ENCODE measurements around the gene ITPR1.
"Not testable (repeated sequence)": the region's sequence is repeated elsewhere in the genome, so short reads cannot be mapped to it uniquely, and the experiment has no call there.

ITPR1 gene

DNA sequence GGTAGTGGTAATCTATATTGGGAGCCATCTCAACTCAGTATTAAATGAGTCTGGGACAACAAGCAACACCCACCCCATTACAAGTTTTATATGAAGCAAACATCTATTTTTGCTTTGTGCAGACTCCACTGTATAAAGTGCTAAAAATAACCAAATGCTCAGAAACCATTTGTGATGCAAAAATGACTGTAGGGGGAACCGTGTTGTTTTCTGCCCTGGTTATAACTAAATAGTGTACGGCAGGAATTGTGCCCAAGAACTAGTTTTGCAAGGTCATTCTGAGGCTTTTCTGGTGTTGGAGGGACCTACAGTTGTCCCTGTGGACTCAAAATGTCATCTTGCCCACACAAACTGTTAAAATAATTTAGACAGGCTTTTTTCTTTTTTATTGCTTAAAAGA, 88.3 kb downstream of the ITPR1 start:
- Histone ChIP-seq H3K27me3 (ENCODE audit: control insufficient read depth, insufficient read depth, low read length) (no peaks in the 10 kb centered on the region), H3K27ac (ENCODE audit: low read length) (no peak overlapping the region), H3K9me3 (ENCODE audit: control insufficient read depth, low read depth, low read length) (no peaks in the 10 kb centered on the region), H3K9ac (ENCODE audit: low read length) (no peak overlapping the region), H3K36me3 (ENCODE audit: control insufficient read depth, low read depth, low read length) (no peaks in the 10 kb centered on the region), H3K4me1 (ENCODE audit: control insufficient read depth, low read depth, low read length) (peaks cover 19% of the 10 kb centered on the region), H3K4me3 (ENCODE audit: low read length) (no peak overlapping the region)

DNA sequence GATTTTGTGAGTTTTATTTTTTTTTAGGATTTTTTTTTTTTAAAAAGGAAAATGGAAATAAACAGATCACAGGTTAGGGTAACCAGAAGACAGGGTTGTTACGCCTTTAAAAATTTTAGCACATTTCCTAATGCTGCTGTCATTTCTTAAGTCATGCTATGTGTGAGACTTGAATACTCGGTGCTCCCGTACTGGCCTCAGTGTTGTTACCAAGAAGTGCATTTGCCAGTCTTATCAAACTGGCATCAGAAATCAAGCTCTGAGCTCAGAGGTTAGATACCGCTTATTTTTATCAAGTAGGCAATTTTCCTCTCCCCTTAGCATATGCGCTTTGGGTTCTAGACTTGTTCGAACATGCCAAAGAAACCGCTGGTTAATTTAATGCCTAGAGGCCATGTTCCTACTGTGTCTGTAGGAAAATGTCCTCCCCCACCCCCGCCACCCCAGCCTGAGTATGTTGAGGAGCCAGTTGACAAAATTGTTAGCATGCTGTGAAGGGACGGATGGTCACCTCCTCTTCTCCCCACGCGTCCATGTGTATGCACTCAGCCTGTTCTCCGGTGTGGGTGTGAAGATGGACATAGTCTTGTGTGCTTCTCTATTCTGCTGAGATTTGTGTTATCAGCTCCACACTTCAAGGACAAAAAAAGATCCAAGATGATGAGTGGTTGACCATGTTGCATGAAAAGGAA, 88.9 kb downstream of the ITPR1 start:
- no peak overlapping the region for H3K27ac ChIP-seq (ENCODE audit: low read length)
- no peaks in the 10 kb centered on the region for H3K36me3 ChIP-seq (ENCODE audit: control insufficient read depth, low read depth, low read length)
- H3K27me3 ChIP-seq (ENCODE audit: control insufficient read depth, insufficient read depth, low read length), result no peaks in the 10 kb centered on the region
- peaks cover 23% of the 10 kb centered on the region for H3K4me1 ChIP-seq (ENCODE audit: control insufficient read depth, low read depth, low read length)
- no peak overlapping the region for H3K9ac ChIP-seq (ENCODE audit: low read length)
- no peaks in the 10 kb centered on the region for H3K9me3 ChIP-seq (ENCODE audit: control insufficient read depth, low read depth, low read length)
- H3K4me3 ChIP-seq (ENCODE audit: low read length), result no peak overlapping the region

- H3K27me3 ChIP-seq (ENCODE audit: control insufficient read depth, insufficient read depth, low read length), result no peaks in the 10 kb centered on the region
- no peak overlapping the region for H3K9ac ChIP-seq (ENCODE audit: low read length)
- H3K9me3 ChIP-seq (ENCODE audit: control insufficient read depth, low read depth, low read length), result no peaks in the 10 kb centered on the region
- H3K36me3 ChIP-seq (ENCODE audit: control insufficient read depth, low read depth, low read length), result no peaks in the 10 kb centered on the region
- H3K27ac ChIP-seq (ENCODE audit: low read length), result no peak overlapping the region
- no peak overlapping the region for H3K4me3 ChIP-seq (ENCODE audit: low read length)
- peaks cover 26% of the 10 kb centered on the region for H3K4me1 ChIP-seq (ENCODE audit: control insufficient read depth, low read depth, low read length)
Measured at GRCh38 chr3:4582624-4583023, 89.5 kb downstream of the ITPR1 start.

- no peak overlapping the region for H3K27ac ChIP-seq (ENCODE audit: low read length)
- H3K36me3 ChIP-seq (ENCODE audit: control insufficient read depth, low read depth, low read length), result no peaks in the 10 kb centered on the region
- peaks cover 28% of the 10 kb centered on the region for H3K4me1 ChIP-seq (ENCODE audit: control insufficient read depth, low read depth, low read length)
- H3K9me3 ChIP-seq (ENCODE audit: control insufficient read depth, low read depth, low read length), result no peaks in the 10 kb centered on the region
- H3K4me3 ChIP-seq (ENCODE audit: low read length), result no peak overlapping the region
- no peak overlapping the region for H3K9ac ChIP-seq (ENCODE audit: low read length)
- H3K27me3 ChIP-seq (ENCODE audit: control insufficient read depth, insufficient read depth, low read length), result no peaks in the 10 kb centered on the region
Measured at GRCh38 chr3:4583416-4583815, 90.3 kb downstream of the ITPR1 start.

- Histone ChIP-seq H3K9me3 (ENCODE audit: control insufficient read depth, low read depth, low read length) (no peaks in the 10 kb centered on the region), H3K27me3 (ENCODE audit: control insufficient read depth, insufficient read depth, low read length) (no peaks in the 10 kb centered on the region), H3K36me3 (ENCODE audit: control insufficient read depth, low read depth, low read length) (no peaks in the 10 kb centered on the region), H3K9ac (ENCODE audit: low read length) (no peak overlapping the region), H3K27ac (ENCODE audit: low read length) (no peak overlapping the region), H3K4me3 (ENCODE audit: low read length) (no peak overlapping the region), H3K4me1 (ENCODE audit: control insufficient read depth, low read depth, low read length) (peaks cover 32% of the 10 kb centered on the region)
Measured at GRCh38 chr3:4584456-4585249, 91.5 kb downstream of the ITPR1 start.

DNA sequence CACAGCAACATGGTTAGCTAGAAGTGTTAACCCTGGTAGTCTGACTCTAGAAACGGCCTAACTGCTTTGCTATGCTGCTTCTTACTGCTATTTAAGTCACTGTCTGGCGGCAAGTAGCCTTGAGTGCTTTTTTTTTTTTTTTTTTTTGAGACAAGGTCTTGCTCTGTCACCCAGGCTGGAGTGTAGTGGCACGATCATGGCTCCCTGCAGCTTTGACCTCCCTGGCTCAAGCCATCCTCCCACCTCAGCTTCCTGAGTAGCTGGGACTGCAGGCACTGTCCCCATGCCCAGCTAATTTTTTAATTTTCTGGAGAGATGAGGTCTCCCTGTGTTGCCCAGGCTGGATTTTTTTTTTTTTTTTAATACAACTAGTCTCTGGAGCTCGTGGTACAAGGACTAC, 93.2 kb downstream of the ITPR1 start:
- no peak overlapping the region for H3K9ac ChIP-seq (ENCODE audit: low read length)
- H3K4me3 ChIP-seq (ENCODE audit: low read length), result no peak overlapping the region
- H3K36me3 ChIP-seq (ENCODE audit: control insufficient read depth, low read depth, low read length), result no peaks in the 10 kb centered on the region
- H3K4me1 ChIP-seq (ENCODE audit: control insufficient read depth, low read depth, low read length), result peaks cover 32% of the 10 kb centered on the region
- no peaks in the 10 kb centered on the region for H3K27me3 ChIP-seq (ENCODE audit: control insufficient read depth, insufficient read depth, low read length)
- no peaks in the 10 kb centered on the region for H3K9me3 ChIP-seq (ENCODE audit: control insufficient read depth, low read depth, low read length)
- no peak overlapping the region for H3K27ac ChIP-seq (ENCODE audit: low read length)

- Histone ChIP-seq H3K9me3 (ENCODE audit: control insufficient read depth, low read depth, low read length) (no peaks in the 10 kb centered on the region), H3K27ac (ENCODE audit: low read length) (no peak overlapping the region), H3K36me3 (ENCODE audit: control insufficient read depth, low read depth, low read length) (no peaks in the 10 kb centered on the region), H3K27me3 (ENCODE audit: control insufficient read depth, insufficient read depth, low read length) (no peaks in the 10 kb centered on the region), H3K9ac (ENCODE audit: low read length) (no peak overlapping the region), H3K4me3 (ENCODE audit: low read length) (no peak overlapping the region), H3K4me1 (ENCODE audit: control insufficient read depth, low read depth, low read length) (peaks cover 32% of the 10 kb centered on the region)
Measured at GRCh38 chr3:4587061-4587837, 94.1 kb downstream of the ITPR1 start.

- no peaks in the 10 kb centered on the region for H3K27me3 ChIP-seq (ENCODE audit: control insufficient read depth, insufficient read depth, low read length)
- H3K27ac ChIP-seq (ENCODE audit: low read length), result no peak overlapping the region
- H3K9ac ChIP-seq (ENCODE audit: low read length), result no peak overlapping the region
- no peaks in the 10 kb centered on the region for H3K36me3 ChIP-seq (ENCODE audit: control insufficient read depth, low read depth, low read length)
- H3K9me3 ChIP-seq (ENCODE audit: control insufficient read depth, low read depth, low read length), result no peaks in the 10 kb centered on the region
- H3K4me3 ChIP-seq (ENCODE audit: low read length), result no peak overlapping the region
- peaks cover 29% of the 10 kb centered on the region for H3K4me1 ChIP-seq (ENCODE audit: control insufficient read depth, low read depth, low read length)
Measured at GRCh38 chr3:4587838-4588105, 94.6 kb downstream of the ITPR1 start.

DNA sequence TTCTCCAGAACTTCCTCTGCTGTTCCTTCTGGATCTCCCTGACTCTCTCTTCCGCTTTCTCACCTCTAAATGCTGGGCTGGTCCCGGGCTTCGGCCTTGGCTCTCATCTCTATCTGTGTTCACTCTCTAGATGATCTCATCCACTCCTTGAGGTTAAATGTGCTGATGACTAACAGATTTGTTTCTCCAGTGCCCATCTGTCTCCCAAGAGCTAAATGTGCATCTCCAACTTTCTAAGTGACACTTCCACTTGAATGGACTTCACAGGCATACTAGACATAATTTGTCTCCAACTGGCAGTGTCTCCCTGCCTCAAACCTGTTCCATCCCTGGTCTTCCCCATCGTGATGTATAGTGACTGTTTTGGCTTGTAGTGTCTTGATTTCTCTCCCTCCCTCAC, 95.3 kb downstream of the ITPR1 start:
- Histone ChIP-seq H3K27me3 (ENCODE audit: control insufficient read depth, insufficient read depth, low read length) (no peaks in the 10 kb centered on the region), H3K9me3 (ENCODE audit: control insufficient read depth, low read depth, low read length) (no peaks in the 10 kb centered on the region), H3K27ac (ENCODE audit: low read length) (no peak overlapping the region), H3K4me1 (ENCODE audit: control insufficient read depth, low read depth, low read length) (peaks cover 24% of the 10 kb centered on the region), H3K36me3 (ENCODE audit: control insufficient read depth, low read depth, low read length) (no peaks in the 10 kb centered on the region), H3K4me3 (ENCODE audit: low read length) (no peak overlapping the region), H3K9ac (ENCODE audit: low read length) (no peak overlapping the region)

DNA sequence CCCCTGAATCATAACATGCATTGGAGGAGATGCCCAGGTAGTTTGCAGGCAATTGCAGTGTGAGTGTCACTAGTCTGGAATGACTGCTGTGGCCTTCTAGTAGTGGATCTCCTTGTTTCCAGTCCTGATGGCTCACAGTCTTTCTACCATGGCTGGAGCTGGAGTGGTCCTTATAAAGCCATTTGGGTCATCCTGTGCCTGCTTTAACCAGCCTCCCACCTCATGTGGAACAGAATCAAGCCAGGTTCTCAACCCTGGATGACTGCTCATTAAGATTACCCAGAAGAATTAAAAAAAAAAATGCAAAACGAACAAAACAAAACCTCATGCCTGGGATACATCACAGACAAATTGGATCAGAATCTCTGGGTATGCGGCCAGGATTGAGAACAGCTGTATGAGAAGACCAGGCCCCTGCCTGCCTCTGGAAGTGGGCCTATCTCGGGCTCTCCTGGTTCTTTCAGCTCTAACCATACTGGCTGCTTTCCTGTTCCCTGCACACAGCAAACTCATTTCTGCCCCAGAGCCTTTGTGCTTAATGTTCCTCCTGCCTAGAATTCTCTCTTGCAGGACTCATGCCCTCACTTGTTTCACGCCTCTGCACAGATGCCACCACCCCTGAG, 96.4 kb downstream of the ITPR1 start:
- Histone ChIP-seq H3K27ac (ENCODE audit: low read length) (no peak overlapping the region), H3K9ac (ENCODE audit: low read length) (no peak overlapping the region), H3K4me3 (ENCODE audit: low read length) (no peak overlapping the region), H3K9me3 (ENCODE audit: control insufficient read depth, low read depth, low read length) (no peaks in the 10 kb centered on the region), H3K4me1 (ENCODE audit: control insufficient read depth, low read depth, low read length) (peaks cover 14% of the 10 kb centered on the region), H3K36me3 (ENCODE audit: control insufficient read depth, low read depth, low read length) (no peaks in the 10 kb centered on the region), H3K27me3 (ENCODE audit: control insufficient read depth, insufficient read depth, low read length) (no peaks in the 10 kb centered on the region)

DNA sequence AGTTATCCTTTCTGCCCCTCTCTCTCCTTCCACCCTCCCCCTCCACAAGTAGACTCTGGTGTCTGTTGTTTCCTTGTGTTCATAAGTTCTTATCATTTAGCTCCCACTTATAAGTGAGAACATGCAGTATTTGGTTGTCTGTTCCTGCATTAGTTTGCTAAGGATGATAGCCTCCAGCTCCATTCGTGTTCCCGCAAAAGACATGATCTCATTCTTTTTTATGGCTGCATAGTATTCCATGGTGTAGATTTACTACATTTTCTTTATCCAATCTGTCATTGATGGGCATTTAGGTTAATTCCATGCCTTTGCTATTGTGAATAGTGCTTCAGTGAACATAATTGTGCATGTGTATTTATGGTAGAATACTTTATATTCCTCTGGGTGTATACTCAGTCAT, 97.7 kb downstream of the ITPR1 start:
- peaks cover 16% of the 10 kb centered on the region for H3K4me1 ChIP-seq (ENCODE audit: control insufficient read depth, low read depth, low read length)
- not testable (repeated sequence) for H3K9me3 ChIP-seq (ENCODE audit: control insufficient read depth, low read depth, low read length); H3K4me3 ChIP-seq (ENCODE audit: low read length); H3K27me3 ChIP-seq (ENCODE audit: control insufficient read depth, insufficient read depth, low read length); H3K9ac ChIP-seq (ENCODE audit: low read length); H3K36me3 ChIP-seq (ENCODE audit: control insufficient read depth, low read depth, low read length); H3K27ac ChIP-seq (ENCODE audit: low read length)
